Astrocyte of the spinal cord (primary cell): Measurements from ENCODE around the gene ARHGEF7.
A peak's percentile ranks its signal among the peaks of the same experiment; 100 is the strongest.

Experiments
- DNase-seq: peaks from one replicate; pipeline ENCODE4 v3.0.0; 2011; ENCODE audit warnings: low read depth, low spot score
- H3K4me3 ChIP-seq: 2 replicates; pipeline ENCODE4 v1.5.1; 2011; ENCODE audit warnings: low read depth, mild to moderate bottlenecking, low read length, moderate library complexity
- in situ Hi-C: cut with HindIII; loops from 2 replicates; pipeline ENCODE4 v1.10.0; 2017; ENCODE audit warnings: low sequenced_read_pairs
- TF ChIP-seq, protein P1 (sequence below): IDR thresholded peaks from 2 replicates; pipeline ENCODE4 v1.5.1; 2012; ENCODE audit warnings: low read depth, mild to moderate bottlenecking, low read length, inconsistent platforms

The ARHGEF7 gene

GRCh38 chr13:111201304-111201940 lies 86.3 kb downstream of the ARHGEF7 start:
- in situ Hi-C loops = no loop called here
- H3K4me3 ChIP-seq = no peak overlapping the region
- no peak for DNase-seq
- TF ChIP-seq, protein P1, sequence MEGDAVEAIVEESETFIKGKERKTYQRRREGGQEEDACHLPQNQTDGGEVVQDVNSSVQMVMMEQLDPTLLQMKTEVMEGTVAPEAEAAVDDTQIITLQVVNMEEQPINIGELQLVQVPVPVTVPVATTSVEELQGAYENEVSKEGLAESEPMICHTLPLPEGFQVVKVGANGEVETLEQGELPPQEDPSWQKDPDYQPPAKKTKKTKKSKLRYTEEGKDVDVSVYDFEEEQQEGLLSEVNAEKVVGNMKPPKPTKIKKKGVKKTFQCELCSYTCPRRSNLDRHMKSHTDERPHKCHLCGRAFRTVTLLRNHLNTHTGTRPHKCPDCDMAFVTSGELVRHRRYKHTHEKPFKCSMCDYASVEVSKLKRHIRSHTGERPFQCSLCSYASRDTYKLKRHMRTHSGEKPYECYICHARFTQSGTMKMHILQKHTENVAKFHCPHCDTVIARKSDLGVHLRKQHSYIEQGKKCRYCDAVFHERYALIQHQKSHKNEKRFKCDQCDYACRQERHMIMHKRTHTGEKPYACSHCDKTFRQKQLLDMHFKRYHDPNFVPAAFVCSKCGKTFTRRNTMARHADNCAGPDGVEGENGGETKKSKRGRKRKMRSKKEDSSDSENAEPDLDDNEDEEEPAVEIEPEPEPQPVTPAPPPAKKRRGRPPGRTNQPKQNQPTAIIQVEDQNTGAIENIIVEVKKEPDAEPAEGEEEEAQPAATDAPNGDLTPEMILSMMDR = no peak

DNA sequence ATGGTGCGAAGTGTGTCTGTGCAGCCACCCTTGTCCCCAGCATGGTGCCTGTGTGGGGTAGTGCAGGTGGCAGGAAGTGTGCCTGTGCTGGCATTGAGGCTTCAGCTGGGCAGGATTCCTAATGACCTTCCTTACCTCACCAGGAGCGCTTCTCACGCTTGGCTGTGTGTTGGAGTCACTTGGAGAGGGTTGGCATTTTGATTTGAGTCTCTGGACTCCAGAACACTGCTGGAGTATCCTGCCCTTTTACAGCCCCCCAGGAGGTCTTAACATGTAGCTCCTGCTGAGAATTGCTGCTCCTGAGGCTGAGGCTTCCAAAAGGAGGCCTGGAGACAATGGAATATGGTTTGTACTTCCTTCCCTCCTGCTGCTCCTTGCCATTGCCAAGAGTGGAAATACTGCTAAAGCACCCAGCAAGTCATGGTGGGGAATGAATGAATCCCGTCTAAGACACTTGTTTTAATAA lies 87.1 kb downstream of the ARHGEF7 start:
- in situ Hi-C loops = no loop called here
- no peak overlapping the region for H3K4me3 ChIP-seq
- TF ChIP-seq, protein P1 = no peak
- no peak for DNase-seq

GRCh38 chr13:111202745-111203144 lies 87.6 kb downstream of the ARHGEF7 start:
- TF ChIP-seq, protein P1 = no peak
- H3K4me3 ChIP-seq = peak overlapping the region; percentile 34
- in situ Hi-C loops = no loop called here
- peak; percentile 94 for DNase-seq

DNA sequence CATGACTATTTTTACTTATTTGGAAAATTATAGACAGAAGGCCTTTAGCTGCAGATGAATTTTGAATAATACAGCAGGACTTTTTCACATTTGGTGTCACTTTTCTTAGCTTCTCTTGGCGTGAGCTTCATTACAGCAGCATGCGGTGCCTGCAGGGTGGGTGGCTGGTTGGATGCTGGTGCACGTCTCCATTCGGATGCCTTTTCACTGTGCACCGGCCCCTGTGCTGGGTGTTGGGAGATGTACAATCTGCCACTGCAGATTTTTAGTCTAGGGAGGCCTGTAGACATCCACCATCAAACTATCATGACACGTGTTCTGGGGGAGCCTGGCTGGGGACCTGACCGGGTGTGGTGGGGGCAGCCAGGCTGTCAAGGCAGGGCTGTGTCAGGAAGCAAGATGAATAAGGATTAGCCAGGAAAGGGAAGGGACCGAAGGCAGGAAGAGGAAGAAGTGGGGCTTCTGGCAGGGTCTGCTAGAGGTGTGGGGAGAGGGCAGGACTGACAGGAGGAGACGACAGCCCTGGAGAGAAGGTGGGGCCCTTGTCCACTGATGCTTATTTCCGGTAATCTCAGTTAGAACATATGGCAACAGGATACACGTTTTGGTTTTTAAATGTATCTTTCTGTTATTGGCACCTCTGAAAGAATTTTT lies 88.8 kb downstream of the ARHGEF7 start:
- TF ChIP-seq, protein P1 = no peak
- DNase-seq = no peak
- in situ Hi-C loops = no loop called here
- peak overlapping the region; percentile 34 for H3K4me3 ChIP-seq

DNA sequence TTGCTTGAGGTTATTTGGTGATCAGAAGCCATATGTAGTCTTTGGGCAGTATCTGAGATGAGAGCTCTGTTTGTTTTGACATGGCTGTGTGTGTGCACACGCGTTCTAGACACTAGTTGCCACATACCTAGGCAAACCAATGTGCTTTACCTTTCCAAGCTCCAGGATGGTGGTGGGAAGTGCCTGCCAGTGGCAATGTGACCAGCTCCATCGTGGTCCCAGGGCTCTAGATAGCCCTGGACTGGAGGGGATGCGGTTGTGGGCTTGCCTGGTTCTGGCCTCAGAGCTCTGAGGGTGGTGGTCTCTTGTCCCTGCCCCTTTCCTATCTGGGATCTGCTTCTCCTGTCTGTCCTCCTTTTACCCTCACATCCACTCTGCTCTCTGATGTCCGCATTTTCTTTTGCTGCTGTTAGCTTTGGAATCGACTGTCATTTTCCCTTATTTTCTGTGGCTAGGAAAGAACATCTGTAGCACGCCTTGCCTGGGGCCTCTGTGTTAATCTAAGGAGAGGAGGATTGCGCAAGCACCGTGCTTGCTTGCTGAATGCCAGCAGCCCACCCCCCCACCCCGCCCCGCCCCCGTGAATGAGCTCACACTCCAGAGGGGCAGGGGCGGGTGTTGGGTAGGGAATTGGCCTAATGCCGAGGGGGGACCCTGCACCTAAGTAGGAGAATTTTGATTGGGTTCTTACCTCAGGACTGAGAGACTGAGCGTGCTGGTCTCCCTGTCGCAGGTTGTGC lies 89.5 kb downstream of the ARHGEF7 start:
- peak overlapping the region; percentile 34 for H3K4me3 ChIP-seq
- TF ChIP-seq, protein P1 = no peak
- DNase-seq = peak; percentile 56
- in situ Hi-C loops = no loop called here

GRCh38 chr13:111206148-111206547 lies 91.0 kb downstream of the ARHGEF7 start:
- no peak for DNase-seq
- in situ Hi-C loops = no loop called here
- TF ChIP-seq, protein P1 = no peak
- H3K4me3 ChIP-seq = no peak overlapping the region
